HG02759 (cell line): ENCODE results near the gene KLHL30.
"Not testable (repeated sequence)": the region's sequence is repeated elsewhere in the genome, so short reads cannot be mapped to it uniquely, and the experiment has no call there.

Experiments used
- ATAC-seq: cut with Tn5 transposase; IDR thresholded peaks from one replicate; pipeline ENCODE4 v1.9.1; 2021; ENCODE audit warnings: mild to moderate bottlenecking, moderate library complexity; ENCODE audit not compliant: unreplicated experiment

The KLHL30 gene

GRCh38 chr2:238160206-238161129, 22.0 kb downstream of the KLHL30 start:
- no peak for ATAC-seq

DNA sequence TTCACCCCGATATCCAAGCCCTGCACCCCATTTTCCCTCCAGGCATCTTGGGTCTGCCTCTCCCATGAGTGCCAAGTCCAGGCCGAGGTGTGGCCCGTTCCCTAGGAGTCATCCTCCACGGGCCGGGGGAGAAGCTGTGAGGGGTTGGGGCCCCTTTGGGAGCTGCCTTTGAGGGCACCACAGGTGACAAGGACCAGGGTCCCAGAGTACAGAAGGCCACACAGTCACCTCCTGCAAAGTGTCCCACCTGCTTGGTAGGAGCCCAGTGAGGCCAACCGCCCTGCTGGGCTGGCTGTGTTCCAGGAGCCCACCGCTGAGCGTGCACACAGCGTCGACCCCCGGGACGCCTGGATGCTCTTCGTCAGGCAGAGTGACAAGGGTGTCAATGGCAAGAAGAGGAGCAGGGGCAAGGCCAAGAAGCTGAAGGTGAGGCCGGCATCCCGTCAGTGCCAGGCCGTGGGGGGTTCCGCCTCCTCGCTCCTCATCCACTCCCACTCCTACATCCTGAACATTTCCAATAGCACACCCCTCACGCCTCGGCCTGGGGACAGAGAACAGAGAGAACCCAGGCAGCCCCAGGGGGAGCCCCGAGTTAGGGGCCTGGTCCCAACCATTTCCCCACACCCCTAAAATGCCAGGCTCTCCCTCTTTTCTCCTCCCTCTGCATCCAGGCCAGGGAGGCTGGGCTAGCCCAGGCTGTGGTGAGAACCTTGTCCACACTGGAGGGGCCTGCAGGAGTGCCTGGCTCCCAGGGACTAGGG, 23.0 kb downstream of the KLHL30 start:
- ATAC-seq: no peak

DNA sequence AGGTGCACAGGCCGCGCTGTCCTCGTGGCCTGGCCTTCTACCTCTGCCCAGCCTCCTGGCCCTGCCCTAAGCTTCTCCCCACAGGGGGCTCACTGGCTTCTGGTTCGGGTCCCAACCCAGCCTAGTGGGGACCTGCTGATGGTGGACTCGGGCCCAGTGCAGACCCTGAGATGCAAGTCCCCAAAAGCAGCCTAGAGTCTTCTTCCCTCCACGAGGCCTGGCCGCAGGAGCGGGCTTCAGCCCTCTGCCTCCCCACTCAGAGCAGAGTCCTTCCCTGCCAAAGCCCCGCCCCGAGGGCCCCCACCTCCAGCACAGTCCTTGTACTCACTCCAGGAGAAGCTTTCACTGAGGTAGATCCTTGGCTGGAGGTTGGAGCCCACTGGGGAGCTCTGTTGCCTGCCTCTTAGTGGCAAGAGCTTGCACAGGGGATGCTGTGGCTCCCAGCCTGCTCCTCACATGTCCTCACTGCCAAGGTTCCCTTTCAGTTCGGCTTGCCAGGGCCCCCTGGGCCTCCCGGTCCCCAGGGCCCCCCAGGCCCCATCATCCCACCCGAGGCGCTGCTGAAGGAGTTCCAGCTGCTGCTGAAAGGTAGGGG, 23.9 kb downstream of the KLHL30 start:
- ATAC-seq: no peak

GRCh38 chr2:238162846-238163441, 24.5 kb downstream of the KLHL30 start:
- no peak for ATAC-seq

DNA sequence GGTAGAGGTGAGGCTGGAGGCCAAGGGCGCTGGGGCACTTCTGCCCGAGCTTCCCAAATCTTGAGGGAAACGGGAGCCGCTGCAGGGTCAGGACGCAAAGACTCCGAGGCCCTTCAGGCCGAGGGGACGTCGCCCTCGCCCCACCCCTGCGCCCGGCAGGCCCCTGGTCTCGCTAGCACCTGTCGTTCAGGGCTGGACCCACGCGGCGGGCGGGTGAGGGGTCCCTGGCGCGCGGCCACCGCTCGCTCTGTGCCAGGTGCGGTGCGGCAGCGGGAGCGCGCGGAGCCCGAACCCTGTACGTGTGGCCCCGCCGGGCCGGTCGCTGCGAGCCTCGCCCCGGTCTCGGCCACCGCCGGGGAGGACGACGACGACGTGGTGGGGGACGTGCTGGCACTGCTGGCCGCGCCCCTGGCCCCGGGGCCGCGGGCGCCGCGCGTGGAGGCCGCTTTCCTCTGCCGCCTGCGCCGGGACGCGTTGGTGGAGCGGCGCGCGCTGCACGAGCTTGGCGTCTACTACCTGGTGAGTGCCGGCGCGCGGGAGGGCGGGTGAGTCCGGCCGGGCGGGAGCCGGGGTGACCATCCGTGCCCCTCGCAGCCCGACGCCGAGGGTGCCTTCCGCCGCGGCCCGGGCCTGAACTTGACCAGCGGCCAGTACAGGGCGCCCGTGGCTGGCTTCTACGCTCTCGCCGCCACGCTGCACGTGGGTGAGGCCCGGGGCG, 25.2 kb downstream of the KLHL30 start:
- no peak for ATAC-seq

- no peak for ATAC-seq
These were observed 26.4 kb downstream of the KLHL30 start for GRCh38 chr2:238164906-238165287.

DNA sequence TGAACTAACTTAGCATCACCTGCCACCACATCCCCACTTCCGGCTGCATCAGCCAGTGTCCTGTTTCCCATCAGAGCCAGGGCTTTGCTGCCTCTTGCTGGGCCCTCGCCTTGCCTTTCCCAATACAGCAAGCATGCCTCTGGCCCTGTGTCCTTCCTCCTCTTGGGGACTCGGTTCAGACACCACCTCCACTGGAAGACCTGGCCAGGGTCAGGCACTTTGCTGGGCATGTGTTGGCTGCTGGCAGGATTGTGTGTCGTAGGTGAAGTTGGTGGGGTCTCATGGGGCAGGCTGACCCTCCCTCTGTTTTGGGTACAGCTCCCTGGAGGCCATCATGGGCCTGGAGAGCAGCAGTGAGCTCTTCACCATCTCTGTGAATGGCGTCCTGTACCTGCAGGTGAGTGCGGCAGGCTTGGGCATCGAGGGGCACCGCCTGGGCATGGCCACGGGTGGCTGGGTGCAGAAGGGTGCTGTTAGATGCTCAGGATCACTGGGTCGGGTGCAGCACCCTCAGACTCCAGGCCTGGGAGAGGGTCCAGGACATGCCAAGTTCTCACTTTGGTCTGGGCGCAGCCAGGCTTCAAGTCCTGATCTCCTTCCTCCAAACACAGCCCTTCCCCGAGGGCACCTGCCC, 26.9 kb downstream of the KLHL30 start:
- no peak for ATAC-seq

DNA sequence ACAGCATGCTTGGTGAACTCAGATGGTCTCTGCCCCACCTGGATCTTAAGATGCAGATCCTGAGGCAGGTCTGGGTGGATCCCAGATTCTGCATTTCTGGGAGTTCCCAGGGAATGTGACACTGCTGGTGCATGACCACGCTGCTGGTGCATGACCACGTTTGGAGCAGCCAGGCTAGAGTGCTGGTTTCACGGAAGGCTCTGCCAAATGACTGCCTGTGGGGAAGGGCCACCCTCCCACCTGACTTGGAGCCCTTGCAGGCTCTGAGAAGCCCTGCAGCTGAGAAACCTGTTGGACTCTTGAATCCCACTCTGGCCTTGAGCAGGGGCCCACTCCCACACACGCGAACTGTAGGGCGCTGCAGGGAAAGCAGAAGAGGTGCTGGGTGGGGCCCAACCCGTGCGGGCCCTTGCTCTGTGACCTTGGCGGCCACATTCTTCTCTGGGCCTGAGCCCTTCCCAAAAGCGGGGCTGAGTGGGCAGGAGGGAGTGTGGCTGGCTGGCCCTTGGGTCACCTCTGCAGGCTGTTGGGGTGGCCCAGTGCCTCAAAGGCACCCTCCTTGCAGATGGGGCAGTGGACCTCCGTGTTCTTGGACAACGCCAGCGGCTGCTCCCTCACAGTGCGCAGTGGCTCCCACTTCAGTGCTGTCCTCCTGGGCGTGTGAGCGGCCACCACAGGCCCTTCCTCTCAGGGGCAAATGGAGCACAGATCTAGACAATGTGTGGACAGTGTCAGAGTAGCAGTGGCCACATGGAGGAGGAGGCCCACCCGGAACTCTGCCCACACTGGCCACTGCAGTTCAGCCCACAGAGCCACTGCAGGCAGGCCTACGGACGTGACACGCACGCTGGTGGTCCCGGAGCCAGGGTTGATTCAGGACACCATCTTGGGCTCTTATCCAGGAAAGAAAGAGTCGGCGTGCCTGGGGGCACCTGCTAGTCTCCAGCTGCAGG, 28.2 kb downstream of the KLHL30 start:
- no peak for ATAC-seq

DNA sequence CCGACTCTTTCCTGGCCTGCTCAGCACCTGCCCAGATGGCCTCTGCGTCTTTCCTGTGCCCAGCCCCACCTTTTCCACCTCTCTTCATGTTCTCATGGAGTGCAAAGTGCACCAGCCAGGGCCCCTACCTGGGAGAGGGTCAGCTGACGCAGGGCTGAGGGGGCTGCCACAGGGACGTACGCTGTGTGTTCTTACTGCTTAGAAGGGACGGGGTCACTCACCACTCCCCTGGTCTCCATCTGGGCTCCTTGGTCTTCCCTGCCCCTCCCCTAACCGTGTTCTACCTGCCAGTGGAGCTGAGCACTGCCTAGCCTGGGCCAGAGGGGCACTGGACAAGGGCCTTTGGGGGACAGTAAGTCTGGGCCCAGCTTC, 28.9 kb downstream of the KLHL30 start:
- no peak for ATAC-seq

DNA sequence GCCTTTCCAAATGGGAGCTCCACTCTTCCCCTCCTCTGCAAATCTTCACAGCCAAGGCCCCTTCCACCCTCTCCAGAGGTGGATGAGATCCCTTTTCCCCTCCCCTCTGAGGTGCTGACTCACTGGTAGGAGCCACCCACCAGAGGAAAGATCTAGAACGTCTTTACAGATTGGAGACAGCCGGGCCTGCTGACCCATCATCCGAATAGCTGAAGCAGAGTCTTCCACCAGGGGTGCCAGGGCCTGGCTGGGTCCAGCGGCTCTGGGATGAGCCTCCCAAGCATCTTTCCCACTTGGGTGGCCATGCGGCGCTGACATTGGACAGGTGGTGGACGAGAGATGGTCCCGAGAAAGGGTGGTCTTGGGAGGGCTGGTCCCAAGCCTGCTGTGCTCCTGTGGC, 29.3 kb downstream of the KLHL30 start:
- ATAC-seq: no peak

DNA sequence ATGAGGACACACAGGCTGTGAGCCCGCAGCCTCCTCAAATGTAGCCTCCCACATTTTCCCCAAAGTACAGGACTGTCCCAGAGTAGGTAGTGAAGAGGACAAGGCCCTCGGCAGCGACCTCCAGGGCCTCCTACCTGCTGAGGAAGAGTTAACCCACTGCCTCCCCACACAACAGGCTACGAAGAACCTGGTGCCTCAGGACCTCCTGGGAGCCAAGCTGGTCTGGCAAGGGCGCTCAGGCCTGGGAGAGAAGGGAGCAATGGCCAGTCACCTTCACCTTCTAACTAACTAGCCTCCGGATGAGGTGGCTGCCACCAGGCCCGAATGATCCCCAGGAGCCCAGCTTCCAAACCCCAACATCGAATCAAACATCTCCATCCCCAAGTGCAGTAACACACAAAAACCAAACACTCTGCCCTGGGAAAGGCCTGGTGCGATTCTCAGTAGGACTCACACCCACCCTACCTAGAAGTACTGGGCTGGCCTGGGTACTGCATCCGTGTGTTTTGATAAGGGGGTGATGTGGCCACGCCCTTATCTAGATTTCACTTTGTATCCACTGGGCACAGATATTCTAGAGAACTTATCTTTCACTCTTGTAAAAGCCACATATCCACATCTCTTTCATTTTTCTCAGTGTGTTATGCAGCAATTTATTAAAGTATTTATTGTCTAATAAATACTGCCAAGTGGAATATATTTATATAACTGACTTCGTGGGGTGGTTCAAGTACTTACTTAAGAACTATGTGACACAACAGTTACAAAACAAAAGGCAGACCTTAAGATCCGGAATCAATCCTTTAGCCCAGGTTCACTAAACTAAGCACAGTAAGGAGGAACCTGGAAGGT, 30.0 kb downstream of the KLHL30 start:
- ATAC-seq: no peak

GRCh38 chr2:238169048-238169707, 30.7 kb downstream of the KLHL30 start:
- no peak for ATAC-seq

DNA sequence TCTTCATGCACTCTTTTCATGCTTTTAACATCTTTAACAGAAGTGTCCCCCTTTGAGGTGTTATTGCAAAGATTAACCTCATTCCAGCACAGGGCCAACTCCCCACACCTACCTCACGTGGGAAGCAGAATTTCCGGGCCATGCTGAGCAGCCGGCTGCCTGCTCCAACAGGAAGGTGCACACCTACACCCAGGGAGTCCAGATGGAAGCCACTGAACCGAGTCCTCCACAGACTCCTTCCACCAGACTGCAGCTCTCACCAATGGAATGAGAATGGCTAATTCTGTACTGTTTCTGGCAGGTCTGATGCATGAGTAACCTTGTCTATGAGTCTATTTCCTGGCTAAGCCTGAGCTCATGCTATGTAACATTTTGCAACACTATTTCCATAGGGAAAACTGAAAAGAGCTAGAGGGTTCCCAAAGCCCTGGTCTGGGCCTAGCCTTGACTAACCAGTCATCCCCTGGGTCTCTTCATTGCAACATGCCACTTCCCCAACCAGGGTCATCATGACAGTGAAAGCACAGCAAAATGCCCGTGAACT, 31.3 kb downstream of the KLHL30 start:
- no peak for ATAC-seq

- no peak for ATAC-seq
These were observed 32.1 kb downstream of the KLHL30 start for GRCh38 chr2:238170386-238171071.

GRCh38 chr2:238171072-238171431, 32.6 kb downstream of the KLHL30 start:
- ATAC-seq: not testable (repeated sequence)

DNA sequence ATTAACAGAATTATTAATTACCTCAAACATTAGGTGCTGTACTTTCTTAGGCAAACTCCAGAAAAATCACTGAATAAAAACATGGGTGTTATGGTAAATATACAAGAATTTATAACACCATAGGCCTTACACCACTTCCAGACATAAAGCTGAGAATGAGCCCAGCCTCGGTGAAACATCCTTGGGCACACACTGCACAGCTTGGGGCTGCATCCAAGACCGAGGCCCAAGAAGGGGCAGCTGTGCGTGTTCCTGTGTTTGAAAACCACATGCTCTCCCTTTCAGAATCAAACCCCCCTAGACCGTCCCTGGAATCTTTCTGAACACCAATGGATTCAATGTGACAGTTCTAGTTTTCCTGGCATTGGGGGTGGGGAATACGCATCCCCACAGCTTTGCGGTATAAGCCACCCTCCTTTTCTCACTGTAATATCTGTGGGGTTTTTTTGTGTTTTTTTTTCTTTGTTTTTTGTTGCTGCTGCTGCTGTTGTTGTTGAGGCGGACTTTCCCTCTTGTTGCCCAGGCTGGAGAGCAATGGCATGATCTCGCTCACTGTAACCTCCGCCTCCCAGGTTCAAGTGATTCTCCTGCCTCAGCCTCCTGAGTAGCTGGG, 33.2 kb downstream of the KLHL30 start:
- ATAC-seq: no peak
